ENCODE measurements around the gene EXOC4. TPM values are rescaled to one million over a fixed set of nuclear protein-coding genes. Genes with fewer than 3 reads are reported as not detected.

The EXOC4 gene
- total RNA-seq, 1 donor from 2014 or later, result 67.7 TPM

GRCh38 chr7:133412942-133413341 lies 160.1 kb downstream of the EXOC4 start:
- peak; percentile 39 for TF ChIP-seq CTCF (IDR thresholded peaks at IDR 0.05)
- no peak for DNase-seq (ENCODE audit: low spot score)
- peaks cover under 1% of the 10 kb centered on the region for H3K9me3 Mint-ChIP-seq (ENCODE audit: low read depth)

GRCh38 chr7:133419041-133419440 lies 166.2 kb downstream of the EXOC4 start:
- Mint-ChIP-seq H3K36me3 (ENCODE audit: low read depth) (peaks cover 2% of the 10 kb centered on the region), H3K27ac (ENCODE audit: unreplicated experiment) (no peak overlapping the region)
- TF ChIP-seq CTCF (IDR thresholded peaks at IDR 0.05), result no peak

More at GRCh38 chr7:133412942-133413341, 160.1 kb downstream of the EXOC4 start:
- Mint-ChIP-seq H3K4me3 (ENCODE audit: unreplicated experiment) (no peak overlapping the region), H3K36me3 (ENCODE audit: low read depth) (peaks cover 2% of the 10 kb centered on the region), H3K4me1 (ENCODE audit: low read depth) (peaks cover 7% of the 10 kb centered on the region), H3K27ac (ENCODE audit: unreplicated experiment) (no peak overlapping the region), H3K27me3 (ENCODE audit: low read depth) (no peaks in the 10 kb centered on the region)

GRCh38 chr7:133423618-133424017 lies 170.7 kb downstream of the EXOC4 start:
- H3K4me3 Mint-ChIP-seq (ENCODE audit: unreplicated experiment), result no peak overlapping the region
- H3K9me3 Mint-ChIP-seq (ENCODE audit: low read depth), result no peaks in the 10 kb centered on the region
- DNase-seq (ENCODE audit: low spot score), result no peak
- no peaks in the 10 kb centered on the region for H3K27me3 Mint-ChIP-seq (ENCODE audit: low read depth)
- peaks cover 5% of the 10 kb centered on the region for H3K36me3 Mint-ChIP-seq (ENCODE audit: low read depth)
- H3K27ac Mint-ChIP-seq (ENCODE audit: unreplicated experiment), result no peak overlapping the region
- no peak for TF ChIP-seq CTCF (IDR thresholded peaks at IDR 0.05)
- no peaks in the 10 kb centered on the region for H3K4me1 Mint-ChIP-seq (ENCODE audit: low read depth)

More at GRCh38 chr7:133419041-133419440, 166.2 kb downstream of the EXOC4 start:
- Mint-ChIP-seq H3K4me3 (ENCODE audit: unreplicated experiment) (no peak overlapping the region), H3K4me1 (ENCODE audit: low read depth) (no peaks in the 10 kb centered on the region), H3K9me3 (ENCODE audit: low read depth) (no peaks in the 10 kb centered on the region), H3K27me3 (ENCODE audit: low read depth) (no peaks in the 10 kb centered on the region)
- DNase-seq (ENCODE audit: low spot score), result no peak

- Mint-ChIP-seq H3K4me1 (ENCODE audit: low read depth) (peaks cover 3% of the 10 kb centered on the region), H3K4me3 (ENCODE audit: unreplicated experiment) (no peak overlapping the region), H3K9me3 (ENCODE audit: low read depth) (no peaks in the 10 kb centered on the region), H3K36me3 (ENCODE audit: low read depth) (peaks cover 5% of the 10 kb centered on the region), H3K27me3 (ENCODE audit: low read depth) (no peaks in the 10 kb centered on the region), H3K27ac (ENCODE audit: unreplicated experiment) (no peak overlapping the region)
- no peak for TF ChIP-seq CTCF (IDR thresholded peaks at IDR 0.05)
- DNase-seq (ENCODE audit: low spot score), result no peak
Measured at GRCh38 chr7:133428326-133428725, 175.4 kb downstream of the EXOC4 start.

- DNase-seq (ENCODE audit: low spot score), result no peak
- Mint-ChIP-seq H3K4me3 (ENCODE audit: unreplicated experiment) (no peak overlapping the region), H3K36me3 (ENCODE audit: low read depth) (peaks cover 5% of the 10 kb centered on the region), H3K4me1 (ENCODE audit: low read depth) (peaks cover 3% of the 10 kb centered on the region), H3K9me3 (ENCODE audit: low read depth) (no peaks in the 10 kb centered on the region), H3K27ac (ENCODE audit: unreplicated experiment) (no peak overlapping the region), H3K27me3 (ENCODE audit: low read depth) (no peaks in the 10 kb centered on the region)
- TF ChIP-seq CTCF (IDR thresholded peaks at IDR 0.05), result no peak
Measured at GRCh38 chr7:133428876-133429275, 176.0 kb downstream of the EXOC4 start.

Data from chondrocyte (in vitro differentiated cells).